Measurements from ENCODE around the gene TMEM171.

Gene TMEM171

GRCh38 chr5:73137563-73138530 is 17.5 kb downstream of the TMEM171 start:
- H3K27ac ChIP-seq, result no peak overlapping the region

DNA sequence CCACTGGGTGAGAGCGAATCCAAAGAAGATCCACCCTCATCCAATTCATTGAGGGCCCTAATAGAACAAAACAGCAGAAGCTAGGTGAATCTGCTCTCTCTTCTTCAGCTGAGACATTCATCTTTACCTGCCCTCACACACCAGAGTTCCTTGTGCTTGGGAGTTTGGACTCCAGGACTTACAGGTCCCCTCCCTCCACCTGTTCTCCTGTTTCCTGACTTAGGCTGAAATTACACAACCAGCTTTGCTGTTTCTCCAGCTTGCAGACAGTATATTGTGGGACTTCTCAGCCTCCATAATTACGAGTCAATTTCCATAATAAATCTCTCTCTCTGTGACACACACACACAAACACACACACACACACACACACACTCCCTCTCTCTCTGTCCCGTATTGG is 19.1 kb downstream of the TMEM171 start:
- H3K27ac ChIP-seq, result no peak overlapping the region
- TF ChIP-seq CTCF (conservative IDR thresholded peaks at IDR 0.05), result no peak
- no peak for TF ChIP-seq ZFX (IDR thresholded peaks at IDR 0.05)

More at GRCh38 chr5:73137563-73138530, 17.5 kb downstream of the TMEM171 start:
- TF ChIP-seq CTCF (conservative IDR thresholded peaks at IDR 0.05), result no peak
- TF ChIP-seq ZFX (IDR thresholded peaks at IDR 0.05), result no peak

DNA sequence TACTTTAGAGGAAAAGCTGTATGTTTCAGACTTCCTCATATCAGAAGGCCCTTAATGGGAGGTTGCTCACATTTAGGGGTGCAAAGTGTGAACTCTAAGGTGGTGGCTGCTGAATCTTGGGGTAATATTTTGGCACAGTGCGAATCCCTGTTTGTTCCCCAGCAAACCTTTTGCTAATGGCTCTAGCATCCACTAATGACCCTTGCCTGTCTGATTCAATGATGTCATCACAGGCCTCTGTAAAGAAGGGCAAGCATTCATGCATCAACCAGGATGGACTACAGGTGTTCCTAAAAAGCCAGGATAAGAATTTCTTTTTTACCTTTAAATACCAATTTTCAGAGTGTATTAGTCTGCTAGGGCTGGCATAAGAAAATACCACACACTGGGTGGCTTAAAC is 20.4 kb downstream of the TMEM171 start:
- no peak overlapping the region for H3K27ac ChIP-seq

GRCh38 chr5:73142035-73142434 is 21.7 kb downstream of the TMEM171 start:
- no peak overlapping the region for H3K27ac ChIP-seq
- no peak for TF ChIP-seq CTCF (conservative IDR thresholded peaks at IDR 0.05)
- TF ChIP-seq ZFX (IDR thresholded peaks at IDR 0.05), result no peak

More for the DNA sequence above, 20.4 kb downstream of the TMEM171 start:
- TF ChIP-seq ZFX (IDR thresholded peaks at IDR 0.05) (no peak), CTCF (conservative IDR thresholded peaks at IDR 0.05) (no peak)

GRCh38 chr5:73143716-73144115 is 23.3 kb downstream of the TMEM171 start:
- no peak overlapping the region for H3K27ac ChIP-seq
- TF ChIP-seq CTCF (conservative IDR thresholded peaks at IDR 0.05), result no peak
- no peak for TF ChIP-seq ZFX (IDR thresholded peaks at IDR 0.05)

GRCh38 chr5:73149540-73149939 is 29.2 kb downstream of the TMEM171 start:
- TF ChIP-seq ZFX (IDR thresholded peaks at IDR 0.05) (no peak), CTCF (conservative IDR thresholded peaks at IDR 0.05) (no peak)
- H3K27ac ChIP-seq, result no peak overlapping the region

GRCh38 chr5:73150876-73151275 is 30.5 kb downstream of the TMEM171 start:
- TF ChIP-seq CTCF (conservative IDR thresholded peaks at IDR 0.05) (no peak), ZFX (IDR thresholded peaks at IDR 0.05) (no peak)
- no peak overlapping the region for H3K27ac ChIP-seq
